Measurements from ENCODE around the gene ST6GALNAC4.

Gene ST6GALNAC4, protein sequence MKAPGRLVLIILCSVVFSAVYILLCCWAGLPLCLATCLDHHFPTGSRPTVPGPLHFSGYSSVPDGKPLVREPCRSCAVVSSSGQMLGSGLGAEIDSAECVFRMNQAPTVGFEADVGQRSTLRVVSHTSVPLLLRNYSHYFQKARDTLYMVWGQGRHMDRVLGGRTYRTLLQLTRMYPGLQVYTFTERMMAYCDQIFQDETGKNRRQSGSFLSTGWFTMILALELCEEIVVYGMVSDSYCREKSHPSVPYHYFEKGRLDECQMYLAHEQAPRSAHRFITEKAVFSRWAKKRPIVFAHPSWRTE

DNA sequence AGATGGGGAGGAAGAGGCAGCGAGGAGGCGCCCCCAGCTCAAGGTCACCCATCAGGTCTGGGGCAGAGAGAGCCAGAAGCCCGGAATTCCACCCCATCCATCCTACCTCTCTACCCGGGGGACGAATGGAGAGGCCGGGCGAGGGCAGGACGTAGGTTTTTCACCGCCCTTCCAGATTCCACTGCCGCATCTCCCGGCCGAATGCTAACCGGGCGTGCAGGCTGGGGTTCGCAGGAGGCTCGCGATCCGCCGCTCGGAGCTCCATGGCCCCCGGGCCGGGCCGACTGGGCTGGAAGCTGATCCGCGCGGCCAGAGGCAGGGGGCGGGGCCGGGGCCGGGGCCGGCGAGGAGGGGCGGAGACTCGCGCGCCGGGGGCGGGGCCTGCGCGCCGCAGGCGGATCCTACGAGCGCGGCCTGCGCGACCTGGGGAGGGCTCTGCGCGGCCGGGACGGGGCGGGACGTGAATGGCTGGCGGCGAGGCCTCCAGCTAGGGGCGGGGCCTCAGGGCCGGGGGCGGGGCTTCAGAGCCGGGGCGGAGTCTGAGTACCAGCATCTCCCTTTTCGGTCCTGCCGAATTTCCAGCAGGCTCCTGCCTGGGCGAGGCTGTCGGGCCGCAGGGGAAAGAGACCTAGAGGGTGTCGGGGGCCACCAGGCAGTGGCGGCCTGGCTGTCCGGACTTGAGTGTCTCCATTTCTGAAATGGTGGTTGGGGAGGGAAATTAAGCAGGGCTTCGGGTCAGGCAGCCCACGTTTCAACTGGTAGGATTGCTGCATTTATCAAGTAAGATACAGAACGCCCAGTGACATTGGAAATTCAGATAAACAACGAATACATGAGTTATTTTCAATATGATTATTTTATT, at the start of gene ST6GALNAC4:
Gene ST6GALNAC4 (minus strand): TSS at position 322 of the 862 bp plus-strand sequence. CDS start 622 bp downstream, outside the sequence.
- peaks cover 62% of the 10 kb centered on the region for H3K79me2 ChIP-seq (ENCODE audit: low read length)
- H2AFZ ChIP-seq (ENCODE audit: low read depth, low read length) = no peak within 1 kb of the TSS
- TF ChIP-seq, protein P1, sequence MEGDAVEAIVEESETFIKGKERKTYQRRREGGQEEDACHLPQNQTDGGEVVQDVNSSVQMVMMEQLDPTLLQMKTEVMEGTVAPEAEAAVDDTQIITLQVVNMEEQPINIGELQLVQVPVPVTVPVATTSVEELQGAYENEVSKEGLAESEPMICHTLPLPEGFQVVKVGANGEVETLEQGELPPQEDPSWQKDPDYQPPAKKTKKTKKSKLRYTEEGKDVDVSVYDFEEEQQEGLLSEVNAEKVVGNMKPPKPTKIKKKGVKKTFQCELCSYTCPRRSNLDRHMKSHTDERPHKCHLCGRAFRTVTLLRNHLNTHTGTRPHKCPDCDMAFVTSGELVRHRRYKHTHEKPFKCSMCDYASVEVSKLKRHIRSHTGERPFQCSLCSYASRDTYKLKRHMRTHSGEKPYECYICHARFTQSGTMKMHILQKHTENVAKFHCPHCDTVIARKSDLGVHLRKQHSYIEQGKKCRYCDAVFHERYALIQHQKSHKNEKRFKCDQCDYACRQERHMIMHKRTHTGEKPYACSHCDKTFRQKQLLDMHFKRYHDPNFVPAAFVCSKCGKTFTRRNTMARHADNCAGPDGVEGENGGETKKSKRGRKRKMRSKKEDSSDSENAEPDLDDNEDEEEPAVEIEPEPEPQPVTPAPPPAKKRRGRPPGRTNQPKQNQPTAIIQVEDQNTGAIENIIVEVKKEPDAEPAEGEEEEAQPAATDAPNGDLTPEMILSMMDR (IDR thresholded peaks at IDR 0.05; ENCODE audit: low read depth, low read length) = no peak
- no peak for TF ChIP-seq EZH2phosphoT487 (IDR thresholded peaks at IDR 0.05; ENCODE audit: low read depth)
- peak within 1 kb of the TSS; percentile 98 for H3K4me2 ChIP-seq (ENCODE audit: low read length)
- H4K20me1 ChIP-seq (ENCODE audit: insufficient read depth, low read length) = 0 out of 2 replicates have a peak, but pooled peaks cover 6% of the 10 kb centered on the region
- H3K9me3 ChIP-seq (ENCODE audit: insufficient read depth, low read length) = no peaks in the 10 kb centered on the region
- H3K36me3 ChIP-seq (replicated peaks; ENCODE audit: low read depth, low read length) = peaks cover 43% of the 10 kb centered on the region
- H3K9ac ChIP-seq (ENCODE audit: low read length) = peak within 1 kb of the TSS; percentile 99
- peaks cover 2% of the 10 kb centered on the region; the same call in 1 of the 2 replicates for H3K27me3 ChIP-seq (ENCODE audit: low read depth, low read length)
- H3K27ac ChIP-seq (ENCODE audit: low read length) = peak within 1 kb of the TSS; percentile 99
- peak within 1 kb of the TSS; percentile 96 for H3K4me3 ChIP-seq (ENCODE audit: low read length)
- peaks cover 71% of the 10 kb centered on the region for H3K4me1 ChIP-seq (ENCODE audit: low read length)

DNA sequence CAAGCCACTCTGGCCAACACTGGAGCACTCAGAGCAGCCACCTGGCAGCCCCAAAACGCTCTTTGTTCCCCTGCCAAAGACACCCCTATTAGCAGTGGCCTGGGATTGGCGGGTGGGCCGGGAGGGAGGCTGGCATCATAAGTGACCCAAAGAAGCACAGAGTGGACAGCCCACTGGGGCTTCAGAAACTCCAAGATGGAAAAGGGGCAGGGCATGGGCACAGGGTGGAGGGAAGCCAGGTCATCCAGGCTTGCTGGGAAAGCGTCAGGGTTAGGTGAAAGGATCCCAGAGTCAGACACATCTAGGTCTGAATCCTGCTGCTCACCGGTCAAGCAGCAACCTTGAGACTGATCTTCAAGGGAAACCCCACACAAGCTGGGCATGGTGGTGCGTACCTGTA, 49.1 kb upstream of the ST6GALNAC4 start:
- 0 out of 2 replicates have a peak overlapping the region, but pooled peaks have one; percentile 9 for H3K9ac ChIP-seq (ENCODE audit: low read length)
- H3K79me2 ChIP-seq (ENCODE audit: low read length) = peaks cover 50% of the 10 kb centered on the region
- H4K20me1 ChIP-seq (ENCODE audit: insufficient read depth, low read length) = peaks cover 3% of the 10 kb centered on the region; the same call in 1 of the 2 replicates
- peak overlapping the region; percentile 52 for H3K4me2 ChIP-seq (ENCODE audit: low read length)
- H3K27me3 ChIP-seq (ENCODE audit: low read depth, low read length) = no peaks in the 10 kb centered on the region
- H3K9me3 ChIP-seq (ENCODE audit: insufficient read depth, low read length) = no peaks in the 10 kb centered on the region
- no peak for TF ChIP-seq EZH2phosphoT487 (IDR thresholded peaks at IDR 0.05; ENCODE audit: low read depth)
- TF ChIP-seq, protein P1 (IDR thresholded peaks at IDR 0.05; ENCODE audit: low read depth, low read length) = no peak
- peaks cover 4% of the 10 kb centered on the region for H3K36me3 ChIP-seq (replicated peaks; ENCODE audit: low read depth, low read length)
- H3K4me1 ChIP-seq (ENCODE audit: low read length) = peaks cover 78% of the 10 kb centered on the region
- 0 out of 2 replicates have a peak overlapping the region, but pooled peaks have one; percentile 8 for H3K4me3 ChIP-seq (ENCODE audit: low read length)
- H3K27ac ChIP-seq (ENCODE audit: low read length) = no peak overlapping the region
- no peak overlapping the region for H2AFZ ChIP-seq (ENCODE audit: low read depth, low read length)

DNA sequence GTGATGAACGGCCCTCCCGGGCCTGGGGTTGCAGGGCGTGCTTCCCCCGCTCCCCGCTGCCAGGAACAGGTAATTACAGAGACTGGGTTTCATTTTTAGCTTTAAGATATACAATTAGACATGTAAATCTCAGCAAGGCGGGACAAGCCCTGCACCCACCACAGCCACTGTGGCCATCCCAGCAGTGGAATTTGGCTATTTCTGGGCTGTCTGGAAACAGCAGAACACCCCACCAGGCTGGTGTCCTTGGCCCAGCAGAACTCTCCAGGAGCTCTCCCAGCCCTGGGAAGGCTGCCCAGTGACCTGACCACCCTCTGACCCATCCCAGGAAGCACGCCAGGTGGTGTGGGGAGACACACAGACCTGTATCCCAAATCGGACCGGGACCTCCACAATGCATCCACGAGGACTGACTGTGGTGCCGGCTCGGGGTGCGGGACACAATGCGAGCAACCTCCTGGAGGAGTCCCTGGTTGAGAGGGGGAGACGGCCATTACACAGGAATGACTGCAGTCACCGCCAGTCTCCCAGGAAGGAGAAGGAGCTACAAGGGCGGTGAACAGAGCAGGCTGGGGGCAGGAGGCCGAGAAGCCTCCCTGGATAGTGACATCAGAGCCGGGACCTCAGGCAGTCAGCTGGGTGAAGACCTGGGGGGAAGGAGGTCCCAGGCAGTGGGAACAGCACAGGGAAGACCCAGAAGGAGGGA, 46.7 kb upstream of the ST6GALNAC4 start:
- Histone ChIP-seq H3K4me2 (ENCODE audit: low read length) (peak overlapping the region; percentile 87), H3K4me1 (ENCODE audit: low read length) (peaks cover 56% of the 10 kb centered on the region), H2AFZ (ENCODE audit: low read depth, low read length) (no peak overlapping the region), H3K27me3 (ENCODE audit: low read depth, low read length) (no peaks in the 10 kb centered on the region), H3K27ac (ENCODE audit: low read length) (0 out of 2 replicates have a peak overlapping the region, but pooled peaks have one; percentile 2), H3K9me3 (ENCODE audit: insufficient read depth, low read length) (no peaks in the 10 kb centered on the region), H4K20me1 (ENCODE audit: insufficient read depth, low read length) (peaks cover 3% of the 10 kb centered on the region; the same call in 1 of the 2 replicates), H3K79me2 (ENCODE audit: low read length) (peaks cover 35% of the 10 kb centered on the region), H3K9ac (ENCODE audit: low read length) (peak overlapping the region; percentile 56), H3K4me3 (ENCODE audit: low read length) (peak overlapping the region; percentile 55), H3K36me3 (replicated peaks; ENCODE audit: low read depth, low read length) (no peaks in the 10 kb centered on the region)
- no peak for TF ChIP-seq EZH2phosphoT487 (IDR thresholded peaks at IDR 0.05; ENCODE audit: low read depth)
- TF ChIP-seq, protein P1 (IDR thresholded peaks at IDR 0.05; ENCODE audit: low read depth, low read length) = no peak
